ENCODE measurements around the gene HDGF.

DNA sequence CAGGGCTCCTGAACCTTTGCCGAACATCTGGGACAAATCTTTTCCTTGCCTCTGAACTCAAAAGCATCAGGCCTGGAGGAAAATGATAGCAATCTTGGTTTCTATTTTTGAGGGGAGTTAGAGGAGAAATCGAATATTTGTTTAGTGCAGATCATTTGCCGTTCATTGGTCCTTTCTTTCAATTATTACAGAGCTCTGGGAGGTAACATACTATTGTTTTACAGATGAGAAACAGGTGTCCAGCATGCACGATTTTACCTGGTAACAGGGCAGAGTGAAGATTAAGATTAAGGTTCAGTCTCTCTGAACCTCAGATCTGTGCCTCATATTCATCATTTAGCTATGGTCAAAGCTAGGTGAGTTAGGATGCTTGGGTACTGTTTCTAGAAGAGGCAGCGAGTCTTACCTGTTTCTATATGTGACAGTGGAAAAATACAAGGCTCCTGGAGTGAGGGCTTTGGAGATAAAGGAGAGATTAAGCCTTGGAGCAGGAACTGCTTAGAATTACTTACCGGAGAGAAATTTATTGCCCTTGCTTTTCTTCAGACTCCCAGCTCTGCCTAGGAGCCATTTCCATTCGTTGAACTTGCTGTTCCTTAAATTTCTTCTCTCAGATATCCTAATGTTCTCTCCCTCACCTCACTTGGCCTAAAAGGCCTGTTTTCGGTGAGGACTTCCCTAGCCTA is 17.3 kb upstream of the HDGF start:
- TF ChIP-seq, protein P1, sequence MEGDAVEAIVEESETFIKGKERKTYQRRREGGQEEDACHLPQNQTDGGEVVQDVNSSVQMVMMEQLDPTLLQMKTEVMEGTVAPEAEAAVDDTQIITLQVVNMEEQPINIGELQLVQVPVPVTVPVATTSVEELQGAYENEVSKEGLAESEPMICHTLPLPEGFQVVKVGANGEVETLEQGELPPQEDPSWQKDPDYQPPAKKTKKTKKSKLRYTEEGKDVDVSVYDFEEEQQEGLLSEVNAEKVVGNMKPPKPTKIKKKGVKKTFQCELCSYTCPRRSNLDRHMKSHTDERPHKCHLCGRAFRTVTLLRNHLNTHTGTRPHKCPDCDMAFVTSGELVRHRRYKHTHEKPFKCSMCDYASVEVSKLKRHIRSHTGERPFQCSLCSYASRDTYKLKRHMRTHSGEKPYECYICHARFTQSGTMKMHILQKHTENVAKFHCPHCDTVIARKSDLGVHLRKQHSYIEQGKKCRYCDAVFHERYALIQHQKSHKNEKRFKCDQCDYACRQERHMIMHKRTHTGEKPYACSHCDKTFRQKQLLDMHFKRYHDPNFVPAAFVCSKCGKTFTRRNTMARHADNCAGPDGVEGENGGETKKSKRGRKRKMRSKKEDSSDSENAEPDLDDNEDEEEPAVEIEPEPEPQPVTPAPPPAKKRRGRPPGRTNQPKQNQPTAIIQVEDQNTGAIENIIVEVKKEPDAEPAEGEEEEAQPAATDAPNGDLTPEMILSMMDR (IDR thresholded peaks at IDR 0.05) = no peak
- no peak for TF ChIP-seq POLR2A (IDR thresholded peaks at IDR 0.05)

Measured in lower leg skin (tissue), 3 donors.